Measurements from ENCODE around the gene SCART1. TPM values are rescaled to one million over a fixed set of nuclear protein-coding genes. Genes with fewer than 3 reads are reported as not detected.
A peak's percentile ranks its signal among the peaks of the same experiment; 100 is the strongest.
"Not testable (repeated sequence)": the region's sequence is repeated elsewhere in the genome, so short reads cannot be mapped to it uniquely, and the experiment has no call there.

SCART1 gene
- total RNA-seq, 1 donor from 2014 or later: 3.8 TPM

DNA sequence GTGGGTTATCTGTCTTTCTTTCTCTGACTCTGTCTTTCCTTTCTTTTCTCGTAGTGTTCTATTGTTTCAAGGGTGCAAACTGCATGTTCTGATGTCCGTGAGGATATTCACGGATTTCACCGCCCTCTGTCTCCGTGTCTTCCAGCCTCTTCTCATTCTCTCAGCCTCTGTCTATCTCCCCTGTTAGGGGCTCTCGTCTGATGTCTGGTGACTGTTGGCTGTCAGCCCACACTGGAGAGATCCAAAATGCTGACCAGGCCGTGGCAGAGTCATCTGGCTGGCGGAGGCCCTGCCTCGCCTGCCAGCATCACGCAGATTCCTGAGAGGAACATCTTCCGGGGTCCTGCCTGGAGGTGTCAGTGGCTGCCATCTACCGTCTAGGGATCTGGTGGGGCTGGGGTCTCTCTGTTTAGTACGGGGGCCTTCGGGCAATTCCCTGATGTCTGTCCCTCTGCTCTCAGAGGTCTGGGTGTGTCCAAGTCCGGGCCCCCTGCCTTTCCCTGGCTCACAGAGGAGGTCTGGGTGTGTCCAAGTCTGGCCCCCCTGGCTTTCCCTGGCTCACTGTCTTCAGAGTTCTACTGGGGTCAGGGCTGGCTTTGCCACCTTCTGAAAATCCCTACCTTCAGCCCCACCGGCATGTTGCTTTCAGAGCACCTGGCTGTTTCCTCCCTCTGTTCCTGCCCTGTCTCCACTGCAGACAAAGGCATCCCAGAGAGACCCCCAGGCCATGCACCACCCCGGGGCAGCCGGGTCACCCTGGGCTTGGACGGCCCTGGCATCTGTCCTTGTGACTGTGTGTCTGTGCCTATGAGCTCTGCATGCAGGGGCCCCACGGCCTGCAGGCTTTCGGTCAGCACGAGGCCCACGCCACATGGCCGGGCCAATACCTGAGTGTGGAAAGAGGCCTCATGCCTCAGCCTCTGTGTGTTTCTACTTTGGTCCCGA lies 14.0 kb upstream of the SCART1 start:
- DNase-seq: no peak
- Mint-ChIP-seq H3K36me3 (ENCODE audit: unreplicated experiment) (no peaks in the 10 kb centered on the region), H3K9me3 (ENCODE audit: unreplicated experiment) (peaks cover 9% of the 10 kb centered on the region), H3K4me1 (ENCODE audit: low read depth, unreplicated experiment) (no peaks in the 10 kb centered on the region), H3K27me3 (ENCODE audit: unreplicated experiment) (peaks cover 2% of the 10 kb centered on the region), H3K27ac (ENCODE audit: unreplicated experiment) (no peak overlapping the region), H3K4me3 (ENCODE audit: unreplicated experiment) (no peak overlapping the region)
- TF ChIP-seq, protein P1, sequence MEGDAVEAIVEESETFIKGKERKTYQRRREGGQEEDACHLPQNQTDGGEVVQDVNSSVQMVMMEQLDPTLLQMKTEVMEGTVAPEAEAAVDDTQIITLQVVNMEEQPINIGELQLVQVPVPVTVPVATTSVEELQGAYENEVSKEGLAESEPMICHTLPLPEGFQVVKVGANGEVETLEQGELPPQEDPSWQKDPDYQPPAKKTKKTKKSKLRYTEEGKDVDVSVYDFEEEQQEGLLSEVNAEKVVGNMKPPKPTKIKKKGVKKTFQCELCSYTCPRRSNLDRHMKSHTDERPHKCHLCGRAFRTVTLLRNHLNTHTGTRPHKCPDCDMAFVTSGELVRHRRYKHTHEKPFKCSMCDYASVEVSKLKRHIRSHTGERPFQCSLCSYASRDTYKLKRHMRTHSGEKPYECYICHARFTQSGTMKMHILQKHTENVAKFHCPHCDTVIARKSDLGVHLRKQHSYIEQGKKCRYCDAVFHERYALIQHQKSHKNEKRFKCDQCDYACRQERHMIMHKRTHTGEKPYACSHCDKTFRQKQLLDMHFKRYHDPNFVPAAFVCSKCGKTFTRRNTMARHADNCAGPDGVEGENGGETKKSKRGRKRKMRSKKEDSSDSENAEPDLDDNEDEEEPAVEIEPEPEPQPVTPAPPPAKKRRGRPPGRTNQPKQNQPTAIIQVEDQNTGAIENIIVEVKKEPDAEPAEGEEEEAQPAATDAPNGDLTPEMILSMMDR (IDR thresholded peaks at IDR 0.05; ENCODE audit: partially characterized antibody, unreplicated experiment): no peak

DNA sequence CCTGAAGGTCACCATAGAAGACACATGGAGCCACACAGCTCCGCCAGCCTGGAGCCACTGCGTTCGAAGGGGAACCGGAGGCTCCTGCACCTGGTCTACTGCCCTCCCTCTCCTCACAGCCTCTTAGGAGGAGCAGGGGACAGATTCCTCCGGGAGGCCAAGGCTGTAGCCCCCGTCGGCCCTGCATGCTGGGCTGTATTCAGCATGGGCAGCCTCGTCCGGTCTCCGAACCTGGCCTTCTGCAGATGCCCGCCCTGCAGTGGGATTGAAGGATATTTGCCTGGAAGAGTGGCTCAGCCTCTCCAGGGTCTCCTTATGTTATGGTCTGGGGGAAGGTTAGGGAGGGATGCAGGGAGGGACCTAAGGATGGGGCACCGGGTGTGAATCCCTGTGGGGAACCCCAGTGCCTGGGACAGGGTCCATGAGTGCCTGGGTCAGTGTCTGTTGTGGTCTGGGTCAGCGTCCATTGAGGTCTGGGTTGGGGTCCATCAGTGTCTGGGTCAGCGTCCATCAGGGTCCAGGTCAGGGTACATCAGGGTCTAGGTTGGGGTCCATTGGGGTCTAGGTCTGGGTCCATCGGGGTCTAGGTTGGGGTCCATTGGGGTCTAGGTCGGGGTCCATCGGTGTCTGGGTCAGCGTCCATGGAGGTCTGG lies 13.0 kb upstream of the SCART1 start:
- Mint-ChIP-seq H3K36me3 (ENCODE audit: unreplicated experiment) (no peaks in the 10 kb centered on the region), H3K4me3 (ENCODE audit: unreplicated experiment) (no peak overlapping the region), H3K4me1 (ENCODE audit: low read depth, unreplicated experiment) (no peaks in the 10 kb centered on the region), H3K9me3 (ENCODE audit: unreplicated experiment) (peaks cover 13% of the 10 kb centered on the region), H3K27ac (ENCODE audit: unreplicated experiment) (no peak overlapping the region), H3K27me3 (ENCODE audit: unreplicated experiment) (peaks cover 6% of the 10 kb centered on the region)
- DNase-seq: no peak
- TF ChIP-seq, protein P1 (IDR thresholded peaks at IDR 0.05; ENCODE audit: partially characterized antibody, unreplicated experiment): no peak

DNA sequence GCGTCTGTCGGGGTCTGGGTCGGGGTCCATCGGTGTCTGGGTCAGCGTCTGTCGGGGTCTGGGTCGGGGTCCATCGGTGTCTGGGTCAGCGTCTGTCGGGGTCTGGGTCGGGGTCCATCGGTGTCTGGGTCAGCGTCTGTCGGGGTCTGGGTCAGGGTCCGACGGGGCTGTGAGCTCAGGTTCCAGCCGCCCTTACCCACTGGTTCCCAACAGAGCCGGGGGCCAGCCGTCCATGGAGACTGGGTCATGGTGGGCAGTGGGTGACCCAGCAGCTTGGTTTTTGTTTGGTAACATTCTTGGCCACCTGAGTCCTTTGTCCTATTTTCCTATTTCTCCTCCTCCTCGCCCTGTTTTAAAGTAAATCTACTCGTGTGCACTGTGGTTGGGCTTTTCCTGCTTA lies 12.4 kb upstream of the SCART1 start:
- H3K9me3 Mint-ChIP-seq (ENCODE audit: unreplicated experiment): peaks cover 13% of the 10 kb centered on the region
- H3K27me3 Mint-ChIP-seq (ENCODE audit: unreplicated experiment); H3K36me3 Mint-ChIP-seq (ENCODE audit: unreplicated experiment); H3K27ac Mint-ChIP-seq (ENCODE audit: unreplicated experiment); H3K4me1 Mint-ChIP-seq (ENCODE audit: low read depth, unreplicated experiment); H3K4me3 Mint-ChIP-seq (ENCODE audit: unreplicated experiment): not testable (repeated sequence)
- peak; percentile 9 for DNase-seq

DNA sequence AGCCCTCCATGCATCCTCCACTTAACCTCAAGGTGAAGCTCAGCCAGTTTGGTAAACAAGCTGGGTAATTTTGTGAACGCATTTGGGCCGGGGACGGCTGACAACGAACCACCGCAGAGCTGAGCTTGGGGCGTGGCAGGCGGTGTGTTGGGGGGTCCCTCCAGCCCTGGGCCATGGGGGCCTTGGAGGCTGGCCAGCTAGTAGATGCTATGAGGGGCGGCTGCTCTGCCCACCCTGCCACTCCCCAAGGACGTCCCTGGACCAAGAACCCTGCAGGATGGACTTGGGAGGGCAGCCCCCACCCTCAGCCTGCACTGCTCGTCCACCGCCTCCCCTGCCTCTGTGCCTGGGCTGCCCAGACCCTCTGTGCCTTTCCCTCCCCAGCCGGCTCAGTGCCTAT lies 12.0 kb upstream of the SCART1 start:
- H3K36me3 Mint-ChIP-seq (ENCODE audit: unreplicated experiment): peaks cover 4% of the 10 kb centered on the region
- TF ChIP-seq, protein P1 (IDR thresholded peaks at IDR 0.05; ENCODE audit: partially characterized antibody, unreplicated experiment): no peak
- no peaks in the 10 kb centered on the region for H3K4me1 Mint-ChIP-seq (ENCODE audit: low read depth, unreplicated experiment)
- H3K9me3 Mint-ChIP-seq (ENCODE audit: unreplicated experiment): peaks cover 15% of the 10 kb centered on the region
- no peak overlapping the region for H3K27ac Mint-ChIP-seq (ENCODE audit: unreplicated experiment)
- DNase-seq: no peak
- H3K4me3 Mint-ChIP-seq (ENCODE audit: unreplicated experiment): no peak overlapping the region
- peaks cover 8% of the 10 kb centered on the region for H3K27me3 Mint-ChIP-seq (ENCODE audit: unreplicated experiment)

DNA sequence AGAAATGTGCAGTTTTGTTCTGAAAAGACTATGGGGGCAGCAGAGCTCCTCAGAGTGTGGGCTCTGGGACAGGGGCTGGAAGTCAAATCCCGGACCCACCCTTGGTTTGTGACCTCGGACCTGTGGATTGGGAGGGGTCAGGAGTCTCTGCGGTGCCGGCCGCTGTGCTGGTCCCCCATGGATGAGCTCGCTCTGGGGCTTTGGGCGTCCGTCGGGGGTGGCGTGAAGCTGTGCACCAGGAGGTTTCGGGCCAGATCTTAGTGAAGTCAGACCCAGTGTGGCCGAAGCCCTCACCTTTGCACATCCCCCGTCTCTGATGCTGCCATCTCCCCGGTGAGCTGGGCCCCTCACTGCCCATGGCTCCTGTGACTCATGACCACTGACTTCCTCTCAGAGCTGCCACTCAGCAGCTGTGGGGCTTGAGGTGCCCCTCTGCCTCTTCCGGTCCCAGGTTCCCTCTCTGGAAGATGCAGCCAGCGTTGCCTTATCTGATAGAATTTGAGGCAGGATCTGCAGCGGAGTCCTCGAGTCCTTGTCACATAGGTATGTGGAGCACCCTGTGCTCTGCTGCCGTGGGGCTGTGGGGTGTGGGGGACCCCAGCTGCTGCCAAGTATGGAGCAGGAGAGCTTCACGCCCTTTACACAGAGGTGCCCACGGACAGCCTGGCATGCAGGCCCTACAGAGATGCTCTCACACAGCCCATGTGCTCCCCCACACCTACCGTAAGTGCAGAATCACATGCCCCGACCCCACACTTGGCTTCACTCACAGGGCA lies 11.4 kb upstream of the SCART1 start:
- Mint-ChIP-seq H3K27me3 (ENCODE audit: unreplicated experiment) (peaks cover 8% of the 10 kb centered on the region), H3K27ac (ENCODE audit: unreplicated experiment) (no peak overlapping the region), H3K36me3 (ENCODE audit: unreplicated experiment) (peaks cover 9% of the 10 kb centered on the region), H3K4me1 (ENCODE audit: low read depth, unreplicated experiment) (no peaks in the 10 kb centered on the region), H3K4me3 (ENCODE audit: unreplicated experiment) (no peak overlapping the region), H3K9me3 (ENCODE audit: unreplicated experiment) (peaks cover 19% of the 10 kb centered on the region)
- no peak for DNase-seq
- TF ChIP-seq, protein P1 (IDR thresholded peaks at IDR 0.05; ENCODE audit: partially characterized antibody, unreplicated experiment): no peak

All from glutamatergic neuron (in vitro differentiated cells).